ENCODE results near the gene ARHGAP26.
A peak's percentile ranks its signal among the peaks of the same experiment; 100 is the strongest.
"Not testable (repeated sequence)": the region's sequence is repeated elsewhere in the genome, so short reads cannot be mapped to it uniquely, and the experiment has no call there.

The ARHGAP26 gene

GRCh38 chr5:143092711-143093451, 322.7 kb downstream of the ARHGAP26 start:
- not testable (repeated sequence) for DNase-seq (ENCODE audit: low read depth)

- no peak for DNase-seq (ENCODE audit: low read depth)
Observed at GRCh38 chr5:143093452-143094086, 323.4 kb downstream of the ARHGAP26 start.

- DNase-seq (ENCODE audit: low read depth): no peak
Observed at GRCh38 chr5:143094087-143094521, 323.9 kb downstream of the ARHGAP26 start.

GRCh38 chr5:143094608-143095007, 324.4 kb downstream of the ARHGAP26 start:
- DNase-seq (ENCODE audit: low read depth): not testable (repeated sequence)

GRCh38 chr5:143101121-143101520, 330.9 kb downstream of the ARHGAP26 start:
- no peak for DNase-seq (ENCODE audit: low read depth)

- no peak for DNase-seq (ENCODE audit: low read depth)
Observed at GRCh38 chr5:143101725-143102386, 331.7 kb downstream of the ARHGAP26 start.

- peak; percentile 33 for DNase-seq (ENCODE audit: low read depth)
Observed at GRCh38 chr5:143102411-143102810, 332.2 kb downstream of the ARHGAP26 start.

GRCh38 chr5:143105216-143105905, 335.2 kb downstream of the ARHGAP26 start:
- DNase-seq (ENCODE audit: low read depth): no peak

- peak; percentile 63 for DNase-seq (ENCODE audit: low read depth)
Observed at GRCh38 chr5:143106174-143106573, 336.0 kb downstream of the ARHGAP26 start.

- DNase-seq (ENCODE audit: low read depth): no peak
Observed at GRCh38 chr5:143108498-143109128, 338.4 kb downstream of the ARHGAP26 start.

- DNase-seq (ENCODE audit: low read depth): no peak
Observed at GRCh38 chr5:143110591-143110990, 340.4 kb downstream of the ARHGAP26 start.

- DNase-seq (ENCODE audit: low read depth): no peak
Observed at GRCh38 chr5:143111799-143112198, 341.6 kb downstream of the ARHGAP26 start.

- no peak for DNase-seq (ENCODE audit: low read depth)
Observed at GRCh38 chr5:143113461-143113860, 343.3 kb downstream of the ARHGAP26 start.

GRCh38 chr5:143114481-143114880, 344.3 kb downstream of the ARHGAP26 start:
- DNase-seq (ENCODE audit: low read depth): no peak

GRCh38 chr5:143115381-143115780, 345.2 kb downstream of the ARHGAP26 start:
- DNase-seq (ENCODE audit: low read depth): no peak

GRCh38 chr5:143116814-143117213, 346.6 kb downstream of the ARHGAP26 start:
- DNase-seq (ENCODE audit: low read depth): no peak

GRCh38 chr5:143117821-143118220, 347.6 kb downstream of the ARHGAP26 start:
- DNase-seq (ENCODE audit: low read depth): no peak

GRCh38 chr5:143118222-143118621, 348.0 kb downstream of the ARHGAP26 start:
- no peak for DNase-seq (ENCODE audit: low read depth)

- DNase-seq (ENCODE audit: low read depth): not testable (repeated sequence)
Observed at GRCh38 chr5:143118818-143119217, 348.6 kb downstream of the ARHGAP26 start.

GRCh38 chr5:143119291-143119769, 349.2 kb downstream of the ARHGAP26 start:
- peak; percentile 68 for DNase-seq (ENCODE audit: low read depth)

GRCh38 chr5:143119881-143120341, 349.7 kb downstream of the ARHGAP26 start:
- no peak for DNase-seq (ENCODE audit: low read depth)

Data from fibroblast of gingiva (primary cell).